Measurements from ENCODE around the gene ZNF782.
A peak's percentile ranks its signal among the peaks of the same experiment; 100 is the strongest.
"Not testable (repeated sequence)": the region's sequence is repeated elsewhere in the genome, so short reads cannot be mapped to it uniquely, and the experiment has no call there.

Gene ZNF782

DNA sequence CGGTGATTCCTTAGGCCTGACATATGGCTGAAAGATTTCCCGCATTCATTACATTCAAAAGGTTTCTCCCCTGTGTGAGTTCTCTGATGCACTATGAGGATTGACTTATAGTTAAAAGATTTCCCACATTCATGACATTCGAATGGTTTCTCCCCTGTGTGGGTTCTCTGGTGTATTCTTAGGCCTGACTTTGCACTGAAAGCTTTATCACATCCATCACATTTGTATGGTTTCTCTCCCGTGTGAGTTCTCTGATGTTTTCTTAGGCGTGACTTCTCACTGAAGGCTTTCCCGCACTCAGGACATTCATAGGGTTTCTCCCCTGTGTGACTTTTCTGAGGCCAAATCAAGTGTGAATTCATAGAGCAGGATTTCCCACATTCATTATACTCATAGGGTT is 35.8 kb downstream of the ZNF782 start:
- Histone ChIP-seq H3K9me3 (ENCODE audit: low read length) (peaks cover 62% of the 10 kb centered on the region), H3K4me1 (ENCODE audit: insufficient read depth, low read length) (no peaks in the 10 kb centered on the region), H3K27ac (ENCODE audit: low read depth, low read length) (no peak overlapping the region), H3K4me3 (ENCODE audit: low read depth in 1 of 2, low read length in 2 of 2) (peak overlapping the region in 1 of 2 donors; percentile 17), H3K27me3 (ENCODE audit: control insufficient read depth in 1 of 2, insufficient read depth in 2 of 2, low read length in 2 of 2) (no peaks in the 10 kb centered on the region), H3K9ac (ENCODE audit: low read length) (no peak overlapping the region), H3K36me3 (ENCODE audit: insufficient read depth, low read length) (peaks cover 2% of the 10 kb centered on the region)

GRCh38 chr9:96817973-96818372 is 36.3 kb downstream of the ZNF782 start:
- H3K4me3 ChIP-seq (ENCODE audit: low read depth in 1 of 2, low read length in 2 of 2), result peak overlapping the region in 1 of 2 donors; percentile 17
- H3K9ac ChIP-seq (ENCODE audit: low read length), result no peak overlapping the region
- H3K9me3 ChIP-seq (ENCODE audit: low read length), result peaks cover 58% of the 10 kb centered on the region
- H3K4me1 ChIP-seq (ENCODE audit: insufficient read depth, low read length), result no peaks in the 10 kb centered on the region
- no peak overlapping the region for H3K27ac ChIP-seq (ENCODE audit: low read depth, low read length)
- H3K36me3 ChIP-seq (ENCODE audit: insufficient read depth, low read length), result no peaks in the 10 kb centered on the region
- H3K27me3 ChIP-seq (ENCODE audit: control insufficient read depth in 1 of 2, insufficient read depth in 2 of 2, low read length in 2 of 2), result no peaks in the 10 kb centered on the region

GRCh38 chr9:96813607-96814006 is 40.7 kb downstream of the ZNF782 start:
- Histone ChIP-seq H3K4me1 (ENCODE audit: insufficient read depth, low read length) (no peaks in the 10 kb centered on the region), H3K36me3 (ENCODE audit: insufficient read depth, low read length) (no peaks in the 10 kb centered on the region), H3K4me3 (ENCODE audit: low read depth in 1 of 2, low read length in 2 of 2) (no peak overlapping the region), H3K9me3 (ENCODE audit: low read length) (peaks cover 27% of the 10 kb centered on the region), H3K27ac (ENCODE audit: low read depth, low read length) (no peak overlapping the region), H3K9ac (ENCODE audit: low read length) (no peak overlapping the region), H3K27me3 (ENCODE audit: control insufficient read depth in 1 of 2, insufficient read depth in 2 of 2, low read length in 2 of 2) (no peaks in the 10 kb centered on the region)

GRCh38 chr9:96798959-96799358 is 55.4 kb downstream of the ZNF782 start:
- H3K4me3 ChIP-seq (ENCODE audit: low read depth in 1 of 2, low read length in 2 of 2); H3K9ac ChIP-seq (ENCODE audit: low read length); H3K27me3 ChIP-seq (ENCODE audit: control insufficient read depth in 1 of 2, insufficient read depth in 2 of 2, low read length in 2 of 2); H3K27ac ChIP-seq (ENCODE audit: low read depth, low read length); H3K4me1 ChIP-seq (ENCODE audit: insufficient read depth, low read length): not testable (repeated sequence)
- H3K36me3 ChIP-seq (ENCODE audit: insufficient read depth, low read length), result peaks cover 20% of the 10 kb centered on the region
- peaks cover 12% of the 10 kb centered on the region for H3K9me3 ChIP-seq (ENCODE audit: low read length)

DNA sequence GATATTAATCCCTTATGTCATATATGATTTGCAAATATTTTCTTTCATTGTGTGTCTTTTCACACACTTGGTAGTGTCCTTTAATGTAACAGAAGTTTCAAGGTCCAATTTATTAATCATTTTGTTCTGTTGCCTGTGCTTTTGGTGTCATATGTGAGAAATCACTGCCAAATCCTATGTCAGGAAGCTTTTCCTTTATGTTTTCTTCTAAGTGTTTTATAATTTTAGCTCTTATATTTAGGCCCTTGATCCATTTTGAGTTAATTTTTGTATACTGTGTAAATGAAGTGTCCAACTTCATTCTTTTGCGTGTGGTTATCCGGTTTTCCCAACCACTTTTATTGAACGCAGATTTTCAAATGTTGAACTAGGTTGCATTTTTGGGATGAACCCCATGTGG is 70.3 kb downstream of the ZNF782 start:
- H3K9ac ChIP-seq (ENCODE audit: low read length), result no peak overlapping the region
- no peaks in the 10 kb centered on the region for H3K36me3 ChIP-seq (ENCODE audit: insufficient read depth, low read length)
- H3K27ac ChIP-seq (ENCODE audit: low read depth, low read length), result no peak overlapping the region
- H3K27me3 ChIP-seq (ENCODE audit: control insufficient read depth in 1 of 2, insufficient read depth in 2 of 2, low read length in 2 of 2), result no peaks in the 10 kb centered on the region
- H3K4me1 ChIP-seq (ENCODE audit: insufficient read depth, low read length), result no peaks in the 10 kb centered on the region
- H3K4me3 ChIP-seq (ENCODE audit: low read depth in 1 of 2, low read length in 2 of 2), result no peak overlapping the region
- H3K9me3 ChIP-seq (ENCODE audit: low read length), result no peaks in the 10 kb centered on the region

GRCh38 chr9:96782235-96782634 is 72.1 kb downstream of the ZNF782 start:
- Histone ChIP-seq H3K27me3 (ENCODE audit: control insufficient read depth in 1 of 2, insufficient read depth in 2 of 2, low read length in 2 of 2) (no peaks in the 10 kb centered on the region), H3K4me3 (ENCODE audit: low read depth in 1 of 2, low read length in 2 of 2) (no peak overlapping the region), H3K27ac (ENCODE audit: low read depth, low read length) (no peak overlapping the region), H3K9me3 (ENCODE audit: low read length) (no peaks in the 10 kb centered on the region), H3K9ac (ENCODE audit: low read length) (no peak overlapping the region), H3K36me3 (ENCODE audit: insufficient read depth, low read length) (no peaks in the 10 kb centered on the region), H3K4me1 (ENCODE audit: insufficient read depth, low read length) (peaks cover 2% of the 10 kb centered on the region)

- Histone ChIP-seq H3K4me1 (ENCODE audit: insufficient read depth, low read length) (peaks cover 8% of the 10 kb centered on the region), H3K27me3 (ENCODE audit: control insufficient read depth in 1 of 2, insufficient read depth in 2 of 2, low read length in 2 of 2) (no peaks in the 10 kb centered on the region), H3K9ac (ENCODE audit: low read length) (no peak overlapping the region), H3K27ac (ENCODE audit: low read depth, low read length) (no peak overlapping the region), H3K9me3 (ENCODE audit: low read length) (no peaks in the 10 kb centered on the region), H3K36me3 (ENCODE audit: insufficient read depth, low read length) (no peaks in the 10 kb centered on the region), H3K4me3 (ENCODE audit: low read depth in 1 of 2, low read length in 2 of 2) (no peak overlapping the region)
Observed at GRCh38 chr9:96781552-96781951, 72.8 kb downstream of the ZNF782 start.

DNA sequence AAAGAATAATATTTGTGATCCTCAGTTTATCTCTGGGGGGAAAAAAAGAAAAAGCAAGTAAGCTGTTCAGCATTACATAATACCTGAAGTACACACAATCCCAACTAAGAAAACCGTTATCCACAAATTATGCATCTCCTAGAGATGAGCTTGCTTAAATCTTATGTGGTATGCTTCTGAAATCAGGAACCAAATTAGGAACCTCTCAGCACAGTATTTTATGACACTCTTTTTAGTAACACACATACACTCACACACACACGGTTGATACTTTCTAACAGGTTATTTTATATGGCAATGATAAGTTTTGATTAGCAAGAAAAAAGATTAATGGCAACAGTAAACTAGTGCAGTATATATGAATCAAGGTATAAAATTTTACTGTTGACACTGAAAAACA is 75.2 kb downstream of the ZNF782 start:
- peaks cover 20% of the 10 kb centered on the region for H3K36me3 ChIP-seq (ENCODE audit: insufficient read depth, low read length)
- no peak overlapping the region for H3K4me3 ChIP-seq (ENCODE audit: low read depth in 1 of 2, low read length in 2 of 2)
- no peaks in the 10 kb centered on the region for H3K9me3 ChIP-seq (ENCODE audit: low read length)
- H3K4me1 ChIP-seq (ENCODE audit: insufficient read depth, low read length), result peaks cover 8% of the 10 kb centered on the region
- H3K9ac ChIP-seq (ENCODE audit: low read length), result no peak overlapping the region
- H3K27me3 ChIP-seq (ENCODE audit: control insufficient read depth in 1 of 2, insufficient read depth in 2 of 2, low read length in 2 of 2), result no peaks in the 10 kb centered on the region
- no peak overlapping the region for H3K27ac ChIP-seq (ENCODE audit: low read depth, low read length)

- Histone ChIP-seq H3K36me3 (ENCODE audit: insufficient read depth, low read length) (peaks cover 30% of the 10 kb centered on the region), H3K9ac (ENCODE audit: low read length) (peak overlapping the region; percentile 64), H3K4me1 (ENCODE audit: insufficient read depth, low read length) (peaks cover 8% of the 10 kb centered on the region), H3K27me3 (ENCODE audit: control insufficient read depth in 1 of 2, insufficient read depth in 2 of 2, low read length in 2 of 2) (no peaks in the 10 kb centered on the region), H3K4me3 (ENCODE audit: low read depth in 1 of 2, low read length in 2 of 2) (peak overlapping the region; percentile 53 to 68), H3K9me3 (ENCODE audit: low read length) (no peaks in the 10 kb centered on the region), H3K27ac (ENCODE audit: low read depth, low read length) (peak overlapping the region; percentile 79)
Observed at GRCh38 chr9:96777426-96777864, 76.9 kb downstream of the ZNF782 start.

DNA sequence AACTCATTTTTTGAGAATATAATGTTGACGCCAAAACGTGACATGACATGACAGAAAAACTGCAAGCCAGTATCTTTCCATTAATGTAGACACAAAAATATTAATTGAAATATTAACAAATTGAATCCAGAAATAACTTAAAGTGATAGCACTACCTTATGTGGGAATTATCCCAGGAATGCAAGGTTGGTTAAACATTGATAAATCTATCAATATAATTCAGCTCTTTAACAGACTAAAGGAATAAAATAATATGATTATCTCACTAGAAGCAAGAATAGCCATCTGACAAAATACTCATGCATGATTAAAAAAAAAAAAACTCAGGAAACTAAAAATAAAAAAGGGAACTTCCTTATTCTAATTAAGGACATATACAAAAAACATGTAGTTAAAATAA is 83.2 kb downstream of the ZNF782 start:
- peaks cover 20% of the 10 kb centered on the region for H3K9me3 ChIP-seq (ENCODE audit: low read length)
- H3K36me3 ChIP-seq (ENCODE audit: insufficient read depth, low read length), result peaks cover 51% of the 10 kb centered on the region
- no peak overlapping the region for H3K4me3 ChIP-seq (ENCODE audit: low read depth in 1 of 2, low read length in 2 of 2)
- no peaks in the 10 kb centered on the region for H3K27me3 ChIP-seq (ENCODE audit: control insufficient read depth in 1 of 2, insufficient read depth in 2 of 2, low read length in 2 of 2)
- no peak overlapping the region for H3K9ac ChIP-seq (ENCODE audit: low read length)
- H3K4me1 ChIP-seq (ENCODE audit: insufficient read depth, low read length), result no peaks in the 10 kb centered on the region
- H3K27ac ChIP-seq (ENCODE audit: low read depth, low read length), result no peak overlapping the region

- Histone ChIP-seq H3K9ac (ENCODE audit: low read length) (no peak overlapping the region), H3K36me3 (ENCODE audit: insufficient read depth, low read length) (peaks cover 49% of the 10 kb centered on the region), H3K4me1 (ENCODE audit: insufficient read depth, low read length) (no peaks in the 10 kb centered on the region), H3K27me3 (ENCODE audit: control insufficient read depth in 1 of 2, insufficient read depth in 2 of 2, low read length in 2 of 2) (no peaks in the 10 kb centered on the region), H3K9me3 (ENCODE audit: low read length) (peaks cover 20% of the 10 kb centered on the region), H3K4me3 (ENCODE audit: low read depth in 1 of 2, low read length in 2 of 2) (no peak overlapping the region), H3K27ac (ENCODE audit: low read depth, low read length) (no peak overlapping the region)
Observed at GRCh38 chr9:96769989-96770388, 84.3 kb downstream of the ZNF782 start.

All from muscle layer of colon (tissue), 2 donors.